Neural cell (in vitro differentiated cells): ENCODE measurements around the gene DYRK2.

Experiments used
- EP300 ChIP-seq: fragments of 450-650 bp; conservative IDR thresholded peaks from 2 replicates; pipeline ENCODE4 v1.6.1; 2014; ENCODE audit warnings: antibody characterized with exemption, mild to moderate bottlenecking, moderate library complexity; ENCODE audit not compliant: poor library complexity, severe bottlenecking
- EZH2 ChIP-seq: fragments of 200-600, 300-800 bp; shearing (Covaris generic), sonication (generic); IDR thresholded peaks from 2 replicates; pipeline ENCODE4 v1.6.1; 2014; ENCODE audit warnings: antibody characterized with exemption, low read length, borderline replicate concordance, mild to moderate bottlenecking; ENCODE audit not compliant: insufficient read depth, poor library complexity, severe bottlenecking
- MXI1 ChIP-seq: fragments of 450-650 bp; conservative IDR thresholded peaks from 2 replicates; pipeline ENCODE4 v1.6.1; 2014; ENCODE audit warnings: antibody characterized with exemption, mild to moderate bottlenecking; ENCODE audit not compliant: poor library complexity, severe bottlenecking
- POLR2AphosphoS5 ChIP-seq: IDR thresholded peaks from 2 replicates; pipeline ENCODE4 v1.6.1; 2012
- SMC3 ChIP-seq: fragments of 450-650 bp; conservative IDR thresholded peaks from 2 replicates; pipeline ENCODE4 v1.6.1; 2014; ENCODE audit warnings: antibody characterized with exemption, mild to moderate bottlenecking, moderate library complexity; ENCODE audit not compliant: poor library complexity
- TF ChIP-seq, protein P1 (sequence below): fragments of 450-650 bp; IDR thresholded peaks from 2 replicates; pipeline ENCODE4 v1.5.1; 2014; ENCODE audit warnings: antibody characterized with exemption, mild to moderate bottlenecking, moderate library complexity; ENCODE audit not compliant: poor library complexity, severe bottlenecking

- no peak for TF ChIP-seq SMC3
- TF ChIP-seq EZH2 = no peak
- TF ChIP-seq, protein P1, sequence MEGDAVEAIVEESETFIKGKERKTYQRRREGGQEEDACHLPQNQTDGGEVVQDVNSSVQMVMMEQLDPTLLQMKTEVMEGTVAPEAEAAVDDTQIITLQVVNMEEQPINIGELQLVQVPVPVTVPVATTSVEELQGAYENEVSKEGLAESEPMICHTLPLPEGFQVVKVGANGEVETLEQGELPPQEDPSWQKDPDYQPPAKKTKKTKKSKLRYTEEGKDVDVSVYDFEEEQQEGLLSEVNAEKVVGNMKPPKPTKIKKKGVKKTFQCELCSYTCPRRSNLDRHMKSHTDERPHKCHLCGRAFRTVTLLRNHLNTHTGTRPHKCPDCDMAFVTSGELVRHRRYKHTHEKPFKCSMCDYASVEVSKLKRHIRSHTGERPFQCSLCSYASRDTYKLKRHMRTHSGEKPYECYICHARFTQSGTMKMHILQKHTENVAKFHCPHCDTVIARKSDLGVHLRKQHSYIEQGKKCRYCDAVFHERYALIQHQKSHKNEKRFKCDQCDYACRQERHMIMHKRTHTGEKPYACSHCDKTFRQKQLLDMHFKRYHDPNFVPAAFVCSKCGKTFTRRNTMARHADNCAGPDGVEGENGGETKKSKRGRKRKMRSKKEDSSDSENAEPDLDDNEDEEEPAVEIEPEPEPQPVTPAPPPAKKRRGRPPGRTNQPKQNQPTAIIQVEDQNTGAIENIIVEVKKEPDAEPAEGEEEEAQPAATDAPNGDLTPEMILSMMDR = no peak
- TF ChIP-seq POLR2AphosphoS5 = no peak
- no peak for TF ChIP-seq MXI1
- TF ChIP-seq EP300 = no peak
These were observed 32.7 kb downstream of the DYRK2 start for GRCh38 chr12:67681105-67681778.
